HepG2 (cell line): Measurements from ENCODE around the gene MYO1B. TPM values are rescaled to one million over a fixed set of nuclear protein-coding genes. Genes with fewer than 3 reads are reported as not detected.

Experiments
- ATAD3A ChIP-seq: sonication (generic); formaldehyde crosslinking; IDR thresholded peaks from 2 replicates; pipeline ENCODE4 v1.4.0; 2020; ENCODE audit warnings: missing genetic modification reagents
- ATM ChIP-seq: fragments of 450-650 bp; IDR thresholded peaks from 2 replicates; pipeline ENCODE4 v1.7.1; 2017; ENCODE audit warnings: mild to moderate bottlenecking, borderline replicate concordance
- BHLHE40 ChIP-seq: IDR thresholded peaks from 2 replicates; pipeline ENCODE4 v1.6.1; 2011; ENCODE audit warnings: low read length, improper control_type of control experiment
- FIP1L1 ChIP-seq: fragments of 200-400 bp; formaldehyde crosslinking; IDR thresholded peaks from 2 replicates; pipeline ENCODE4 v1.6.1; 2018; ENCODE audit warnings: low read depth, mild to moderate bottlenecking, low read length, moderate library complexity, borderline replicate concordance; ENCODE audit not compliant: insufficient read depth
- HMGA1 ChIP-seq: sonication (generic); formaldehyde crosslinking; conservative IDR thresholded peaks from 2 replicates; pipeline ENCODE4 v1.4.0; 2020; ENCODE audit warnings: missing genetic modification reagents
- KAT2B ChIP-seq: fragments of 150-350 bp; IDR thresholded peaks from 2 replicates; pipeline ENCODE4 v1.6.1; 2014; ENCODE audit warnings: low read depth, low read length, borderline replicate concordance
- KLF6 ChIP-seq: IDR thresholded peaks from 2 replicates; pipeline ENCODE4 v1.8.0; 2016; ENCODE audit warnings: missing biosample characterization, missing genetic modification reagents
- MAZ ChIP-seq, 2 experiments: sonication (generic) in 1 of 2; formaldehyde crosslinking in 1 of 2; IDR thresholded peaks; 2 replicates each; pipeline versions ENCODE4 v1.5.0 to v1.6.1; 2012 to 2020; ENCODE audit warnings: low read depth in 2 of 2, mild to moderate bottlenecking in 2 of 2, borderline replicate concordance in 1 of 2, improper control_type of control experiment in 1 of 2, low read length in 1 of 2, missing genetic modification reagents in 1 of 2, moderate library complexity in 1 of 2
- MEIS2 ChIP-seq: sonication (generic); formaldehyde crosslinking; IDR thresholded peaks from 2 replicates; pipeline ENCODE4 v1.9.0; 2021; ENCODE audit warnings: mild to moderate bottlenecking, missing genetic modification reagents
- MYC ChIP-seq: sonication (generic); formaldehyde crosslinking; IDR thresholded peaks from 2 replicates; pipeline ENCODE4 v1.9.0; 2021; ENCODE audit warnings: missing genetic modification reagents, borderline replicate concordance
- NFE2L1 ChIP-seq: sonication (generic); formaldehyde crosslinking; IDR thresholded peaks from 2 replicates; pipeline ENCODE4 v1.4.0; 2020; ENCODE audit warnings: missing genetic modification reagents, mild to moderate bottlenecking, borderline replicate concordance
- PAF1 ChIP-seq: IDR thresholded peaks from 2 replicates; pipeline ENCODE4 v1.6.1; 2016; ENCODE audit warnings: missing genetic modification reagents, missing compliant biosample characterization
- RORA ChIP-seq: sonication (generic); formaldehyde crosslinking; IDR thresholded peaks from 2 replicates; pipeline ENCODE4 v1.5.0; 2020; ENCODE audit warnings: mild to moderate bottlenecking, missing genetic modification reagents, moderate library complexity
- SMAD9 ChIP-seq: sonication (generic); formaldehyde crosslinking; IDR thresholded peaks from 2 replicates; pipeline ENCODE4 v1.5.1; 2020; ENCODE audit warnings: mild to moderate bottlenecking, missing genetic modification reagents
- STAT5B ChIP-seq: sonication (generic); formaldehyde crosslinking; IDR thresholded peaks from 2 replicates; pipeline ENCODE4 v1.4.0; 2020; ENCODE audit warnings: missing genetic modification reagents
- ZBTB42 ChIP-seq: sonication (generic); formaldehyde crosslinking; IDR thresholded peaks from 2 replicates; pipeline ENCODE4 v1.5.0; 2020; ENCODE audit warnings: mild to moderate bottlenecking, missing genetic modification reagents
- ZFP90 ChIP-seq: sonication (generic); formaldehyde crosslinking; IDR thresholded peaks from 2 replicates; pipeline ENCODE4 v1.8.0; 2022; ENCODE audit warnings: missing genetic modification reagents, mild to moderate bottlenecking, inconsistent platforms, borderline replicate concordance
- ZNF3 ChIP-seq: IDR thresholded peaks from 2 replicates; pipeline ENCODE4 v1.7.0; 2017; ENCODE audit warnings: inconsistent platforms
- ZNF530 ChIP-seq: sonication (generic); formaldehyde crosslinking; IDR thresholded peaks from 2 replicates; pipeline ENCODE4 v1.5.0; 2020; ENCODE audit warnings: low read depth, mild to moderate bottlenecking, missing genetic modification reagents
- ZNF713 ChIP-seq: sonication (generic); formaldehyde crosslinking; IDR thresholded peaks from 2 replicates; pipeline ENCODE4 v1.4.0; 2020; ENCODE audit warnings: mild to moderate bottlenecking, missing genetic modification reagents
- ZNF879 ChIP-seq: sonication (generic); formaldehyde crosslinking; IDR thresholded peaks from 2 replicates; pipeline ENCODE4 v1.8.1; 2023; ENCODE audit warnings: missing genetic modification reagents
- ZSCAN12 ChIP-seq: sonication (generic); formaldehyde crosslinking; IDR thresholded peaks from 2 replicates; pipeline ENCODE4 v1.9.0; 2021; ENCODE audit warnings: mild to moderate bottlenecking, missing genetic modification reagents
- ZSCAN5A ChIP-seq: sonication (generic); formaldehyde crosslinking; IDR thresholded peaks from 2 replicates; pipeline ENCODE4 v1.8.0; 2022; ENCODE audit warnings: mild to moderate bottlenecking, missing genetic modification reagents, borderline replicate concordance
- ZUFSP ChIP-seq: sonication (generic); formaldehyde crosslinking; IDR thresholded peaks from 2 replicates; pipeline ENCODE4 v1.9.0; 2021; ENCODE audit warnings: missing genetic modification reagents, mild to moderate bottlenecking, borderline replicate concordance
- polyA plus RNA-seq, 8 experiments: library from polyadenylated mRNA; depleted of rRNA in 3 of 8; stranded (reverse) in 7 of 8; unstranded in 1 of 8; fragments of >200 nt; fragmentation: Illumina TruSeq in 4 of 8; extraction: Trizol in 4 of 8; gene quantifications; 2 replicates each; pipeline versions ENCODE4 v1.2.1 to v1.2.3, GENCODE V29; 2011 to 2016; ENCODE audit warnings: low read depth in 4 of 8, missing spikeins in 1 of 8, mixed read lengths in 1 of 8; ENCODE audit not compliant: insufficient read depth in 1 of 8
- total RNA-seq, 5 experiments: library from RNA; depleted of rRNA; stranded (reverse); fragments of >200 nt; fragmentation: Illumina TruSeq; extraction: Trizol; gene quantifications; 2 replicates each; pipeline ENCODE4 v1.2.3, GENCODE V29; 2016; ENCODE audit warnings: low read depth in 1 of 5
- TF ChIP-seq, protein P1 (sequence below): sonication (generic); formaldehyde crosslinking; IDR thresholded peaks from 2 replicates; pipeline ENCODE4 v1.4.0; 2020; ENCODE audit warnings: missing genetic modification reagents
- TF ChIP-seq, protein P2 (sequence below): IDR thresholded peaks from 2 replicates; pipeline ENCODE4 v1.6.1; 2018; ENCODE audit warnings: missing genetic modification reagents, mild to moderate bottlenecking, missing compliant biosample characterization

The MYO1B gene
- total and polyA plus RNA-seq, 2 of the 13 experiments (the other 11 are each of a cell fraction or from before 2014, with no cell fraction given): 36.9 to 89.8 TPM

GRCh38 chr2:191247381-191248057 is 2.3 kb downstream of the MYO1B start (continued):
- TF ChIP-seq FIP1L1: no peak
- TF ChIP-seq NFE2L1 (CRISPR knock-in tag): no peak
- TF ChIP-seq ZNF530 (CRISPR knock-in tag): no peak
- TF ChIP-seq KAT2B: no peak
- 0 out of 2 replicates have a peak, but pooled peaks have one; percentile 56 for TF ChIP-seq MEIS2 (CRISPR knock-in tag)
- no peak for TF ChIP-seq ZFP90 (CRISPR knock-in tag)
- TF ChIP-seq MYC: no peak
- TF ChIP-seq KLF6 (CRISPR knock-in tag): no peak
- no peak for TF ChIP-seq MAZ (IDR thresholded peaks at IDR 0.05; ENCODE audit: borderline replicate concordance, low read depth, low read length)
- TF ChIP-seq MAZ (CRISPR knock-in tag; IDR thresholded peaks at IDR 0.05; ENCODE audit: low read depth): peak; percentile 57; the same call in 1 of the 2 replicates
- TF ChIP-seq ZSCAN5A: no peak; the same call in 1 of the 2 replicates
- TF ChIP-seq SMAD9 (CRISPR knock-in tag): no peak
- TF ChIP-seq ZNF3 (CRISPR knock-in tag): no peak
- TF ChIP-seq ZUFSP (CRISPR knock-in tag): no peak
- peak; percentile 98 for TF ChIP-seq ATM
- no peak for TF ChIP-seq STAT5B (CRISPR knock-in tag)
- TF ChIP-seq PAF1 (CRISPR knock-in tag): no peak
- TF ChIP-seq ZNF879 (CRISPR knock-in tag): no peak
- no peak for TF ChIP-seq ZNF713
- TF ChIP-seq HMGA1 (CRISPR knock-in tag): no peak
- TF ChIP-seq, protein P1, sequence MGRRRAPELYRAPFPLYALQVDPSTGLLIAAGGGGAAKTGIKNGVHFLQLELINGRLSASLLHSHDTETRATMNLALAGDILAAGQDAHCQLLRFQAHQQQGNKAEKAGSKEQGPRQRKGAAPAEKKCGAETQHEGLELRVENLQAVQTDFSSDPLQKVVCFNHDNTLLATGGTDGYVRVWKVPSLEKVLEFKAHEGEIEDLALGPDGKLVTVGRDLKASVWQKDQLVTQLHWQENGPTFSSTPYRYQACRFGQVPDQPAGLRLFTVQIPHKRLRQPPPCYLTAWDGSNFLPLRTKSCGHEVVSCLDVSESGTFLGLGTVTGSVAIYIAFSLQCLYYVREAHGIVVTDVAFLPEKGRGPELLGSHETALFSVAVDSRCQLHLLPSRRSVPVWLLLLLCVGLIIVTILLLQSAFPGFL: no peak
- no peak for TF ChIP-seq ZSCAN12 (CRISPR knock-in tag)
- TF ChIP-seq RORA (CRISPR knock-in tag): no peak
- no peak for TF ChIP-seq ZBTB42
- no peak for TF ChIP-seq BHLHE40
- TF ChIP-seq, protein P2, sequence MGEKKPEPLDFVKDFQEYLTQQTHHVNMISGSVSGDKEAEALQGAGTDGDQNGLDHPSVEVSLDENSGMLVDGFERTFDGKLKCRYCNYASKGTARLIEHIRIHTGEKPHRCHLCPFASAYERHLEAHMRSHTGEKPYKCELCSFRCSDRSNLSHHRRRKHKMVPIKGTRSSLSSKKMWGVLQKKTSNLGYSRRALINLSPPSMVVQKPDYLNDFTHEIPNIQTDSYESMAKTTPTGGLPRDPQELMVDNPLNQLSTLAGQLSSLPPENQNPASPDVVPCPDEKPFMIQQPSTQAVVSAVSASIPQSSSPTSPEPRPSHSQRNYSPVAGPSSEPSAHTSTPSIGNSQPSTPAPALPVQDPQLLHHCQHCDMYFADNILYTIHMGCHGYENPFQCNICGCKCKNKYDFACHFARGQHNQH (CRISPR knock-in tag): peak; percentile 92
- no peak for TF ChIP-seq ATAD3A (CRISPR knock-in tag)
